Thymus (tissue), 11 donors: ENCODE data around the gene HSDL2. TPM values are rescaled to one million over a fixed set of nuclear protein-coding genes. Genes with fewer than 3 reads are reported as not detected.

Experiments
- DNase-seq, 9 donors: peaks; one replicate each; pipeline ENCODE4 v3.0.0-alpha.2; 2013; ENCODE audit warnings: low spot score in 9 of 9, low read depth in 6 of 9, missing footprints in 1 of 9
- H3K27ac ChIP-seq, 2 donors: one replicate each; pipeline ENCODE4 v1.5.1; 2013; ENCODE audit warnings: control low read depth in 1 of 2, low read depth in 1 of 2, low read length in 1 of 2, mild to moderate bottlenecking in 1 of 2, moderate library complexity in 1 of 2
- H3K27me3 ChIP-seq, 2 donors: one replicate each; pipeline ENCODE4 v1.5.1; 2013; ENCODE audit warnings: low read length in 1 of 2; ENCODE audit not compliant: control insufficient read depth in 2 of 2, insufficient read depth in 1 of 2
- H3K36me3 ChIP-seq, 2 donors: one replicate each; pipeline ENCODE4 v1.5.1; 2013; ENCODE audit warnings: low read length in 1 of 2, mild to moderate bottlenecking in 1 of 2, moderate library complexity in 1 of 2; ENCODE audit not compliant: control insufficient read depth in 2 of 2, insufficient read depth in 2 of 2
- H3K4me1 ChIP-seq, 2 donors: one replicate each; pipeline ENCODE4 v1.5.1; 2013; ENCODE audit warnings: low read length in 2 of 2; ENCODE audit not compliant: control insufficient read depth in 2 of 2, insufficient read depth in 2 of 2
- H3K4me3 ChIP-seq, 2 donors: one replicate each; pipeline ENCODE4 v1.5.1; 2013; ENCODE audit warnings: low read length in 2 of 2, control low read depth in 1 of 2, mild to moderate bottlenecking in 1 of 2
- H3K9me3 ChIP-seq, 2 donors: one replicate each; pipeline ENCODE4 v1.5.1; 2013; ENCODE audit warnings: low read length in 1 of 2, mild to moderate bottlenecking in 1 of 2; ENCODE audit not compliant: control insufficient read depth in 2 of 2, insufficient read depth in 1 of 2
- WGBS: extraction: QIAGEN DNeasy Blood & Tissue Kit; methylation state at CpG from one replicate; pipeline ENCODE4 v1.1.7; 2013; 5-methylcytosine and 5-hydroxymethylcytosine counted together
- polyA plus RNA-seq: library from polyadenylated mRNA; stranded (reverse); fragments of 200-250 nt; gene quantifications from one replicate; pipeline ENCODE4 v1.2.3, GENCODE V29; 2013
- total RNA-seq: library from RNA; stranded (reverse); fragments of 120-200 nt; gene quantifications from one replicate; pipeline ENCODE4 v1.2.4, GENCODE V29; 2013
- donor health status: healthy.

HSDL2 gene
- total and polyA plus RNA-seq, 2 donors, result 27.6 to 28.6 TPM

DNA sequence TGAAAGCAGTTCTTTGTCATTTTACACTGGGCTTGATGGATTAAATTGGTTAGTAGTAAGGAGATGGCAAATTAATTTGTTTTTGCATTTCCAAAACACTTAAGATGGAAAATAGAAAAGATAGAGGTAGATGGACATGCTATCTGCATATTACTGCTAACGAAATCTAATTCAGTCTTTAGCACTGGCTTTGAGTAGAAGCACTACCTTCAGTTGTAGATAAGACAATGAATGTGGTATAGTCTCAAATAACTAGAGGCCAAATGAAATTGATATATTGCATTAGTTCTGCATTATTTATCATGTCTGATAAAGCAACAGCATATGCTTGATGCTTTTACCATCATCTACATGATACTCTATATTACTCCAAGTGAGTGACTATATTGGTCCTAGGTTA is 140.2 kb downstream of the HSDL2 start:
- Histone ChIP-seq H3K36me3 (no peaks in the 10 kb centered on the region), H3K4me1 (no peaks in the 10 kb centered on the region), H3K27ac (no peak overlapping the region), H3K27me3 (no peaks in the 10 kb centered on the region), H3K4me3 (no peak overlapping the region), H3K9me3 (no peaks in the 10 kb centered on the region)
- DNase-seq, result no peak
- 97% methylated on average over 1 of the region's 1 CpG for WGBS

DNA sequence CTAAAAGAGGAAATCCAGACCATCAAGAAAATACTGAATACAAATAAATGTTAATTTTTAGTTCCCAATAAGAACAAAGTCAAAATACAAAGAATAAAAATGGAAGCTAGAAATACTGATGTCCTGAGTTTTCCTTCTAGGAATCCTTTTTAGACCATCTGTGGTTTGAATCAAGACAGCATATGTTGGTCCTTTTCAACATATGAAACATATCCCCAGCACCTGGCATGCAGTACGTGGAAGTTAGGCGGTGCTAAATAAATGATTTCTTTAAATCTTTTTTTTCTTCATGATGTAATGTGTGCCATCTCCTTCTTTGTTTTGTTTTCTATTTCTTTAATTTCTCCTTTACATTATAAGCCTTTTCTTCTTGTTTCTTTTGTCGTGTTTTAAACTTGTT is 140.7 kb downstream of the HSDL2 start:
- no peak for DNase-seq
- 66% methylated on average over 3 of the region's 3 CpGs for WGBS

More for the DNA sequence above, 140.7 kb downstream of the HSDL2 start:
- Histone ChIP-seq H3K27ac (no peak overlapping the region), H3K36me3 (no peaks in the 10 kb centered on the region), H3K9me3 (no peaks in the 10 kb centered on the region), H3K27me3 (no peaks in the 10 kb centered on the region), H3K4me1 (no peaks in the 10 kb centered on the region), H3K4me3 (no peak overlapping the region)

Other genes with a start within 250 kb of the HSDL2 start
- 9.0 TPM for gene SUSD1, start 204.8 kb upstream of the HSDL2 start, total RNA-seq
- 6.4 TPM for gene SUSD1, start 204.8 kb upstream of the HSDL2 start, polyA plus RNA-seq
- gene PTBP3, start 46.5 kb upstream of the HSDL2 start, total RNA-seq, result 26.7 TPM
- 32.8 TPM for gene PTBP3, start 46.5 kb upstream of the HSDL2 start, polyA plus RNA-seq
- 3.6 TPM for gene KIAA1958, start 106.7 kb downstream of the HSDL2 start, total RNA-seq
- 1.8 TPM for gene KIAA1958, start 106.7 kb downstream of the HSDL2 start, polyA plus RNA-seq